ENCODE data around the gene GNAL. TPM values are rescaled to one million over a fixed set of nuclear protein-coding genes. Genes with fewer than 3 reads are reported as not detected.

GNAL gene
- total and polyA plus RNA-seq, 10 donors = 0.74 to 5.7 (median 3.0) TPM

DNA sequence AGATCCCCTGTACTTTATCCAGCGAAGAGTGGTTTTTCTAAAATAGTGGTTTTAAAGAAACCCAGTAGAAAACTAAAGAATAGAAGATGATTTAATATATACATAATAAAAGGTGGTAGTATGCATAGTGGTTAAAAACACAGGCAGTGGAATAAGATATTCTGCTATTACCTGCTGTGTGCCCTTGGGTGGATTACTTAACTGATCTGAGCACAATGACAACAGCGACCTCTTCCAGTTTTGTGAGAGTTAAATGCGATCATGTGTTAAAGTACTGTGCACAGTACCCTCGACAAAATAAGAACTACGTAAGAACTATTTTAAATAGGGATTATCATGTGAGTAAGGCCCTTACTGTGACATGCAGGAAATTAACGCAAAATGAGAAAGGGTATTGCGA, 132.1 kb downstream of the GNAL start:
- no peak for TF ChIP-seq POLR2A (IDR thresholded peaks at IDR 0.05)
- TF ChIP-seq, protein P1, sequence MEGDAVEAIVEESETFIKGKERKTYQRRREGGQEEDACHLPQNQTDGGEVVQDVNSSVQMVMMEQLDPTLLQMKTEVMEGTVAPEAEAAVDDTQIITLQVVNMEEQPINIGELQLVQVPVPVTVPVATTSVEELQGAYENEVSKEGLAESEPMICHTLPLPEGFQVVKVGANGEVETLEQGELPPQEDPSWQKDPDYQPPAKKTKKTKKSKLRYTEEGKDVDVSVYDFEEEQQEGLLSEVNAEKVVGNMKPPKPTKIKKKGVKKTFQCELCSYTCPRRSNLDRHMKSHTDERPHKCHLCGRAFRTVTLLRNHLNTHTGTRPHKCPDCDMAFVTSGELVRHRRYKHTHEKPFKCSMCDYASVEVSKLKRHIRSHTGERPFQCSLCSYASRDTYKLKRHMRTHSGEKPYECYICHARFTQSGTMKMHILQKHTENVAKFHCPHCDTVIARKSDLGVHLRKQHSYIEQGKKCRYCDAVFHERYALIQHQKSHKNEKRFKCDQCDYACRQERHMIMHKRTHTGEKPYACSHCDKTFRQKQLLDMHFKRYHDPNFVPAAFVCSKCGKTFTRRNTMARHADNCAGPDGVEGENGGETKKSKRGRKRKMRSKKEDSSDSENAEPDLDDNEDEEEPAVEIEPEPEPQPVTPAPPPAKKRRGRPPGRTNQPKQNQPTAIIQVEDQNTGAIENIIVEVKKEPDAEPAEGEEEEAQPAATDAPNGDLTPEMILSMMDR (IDR thresholded peaks at IDR 0.05 in 8 of 11, conservative IDR thresholded peaks at IDR 0.05 in 3 of 11) = no peak
- no peak for TF ChIP-seq POLR2AphosphoS5 (IDR thresholded peaks at IDR 0.05)
- Histone ChIP-seq H3K27me3 (replicated peaks in 1 of 7) (no peaks in the 10 kb centered on the region), H3K9me3 (peaks cover 0 to 9% (median 2%) of the 10 kb centered on the region in 8 donors), H3K4me3 (no peak overlapping the region), H3K4me1 (no peaks in the 10 kb centered on the region), H3K27ac (no peak overlapping the region), H3K36me3 (no peaks in the 10 kb centered on the region)
- no peak for DNase-seq
- intact Hi-C loops (cut with DNase I; ENCODE audit: low total_unique reads) = no loop called here
- 89 to 94% (median 90%) methylated on average over 7 of the region's 7 CpGs for WGBS, 5 donors

DNA sequence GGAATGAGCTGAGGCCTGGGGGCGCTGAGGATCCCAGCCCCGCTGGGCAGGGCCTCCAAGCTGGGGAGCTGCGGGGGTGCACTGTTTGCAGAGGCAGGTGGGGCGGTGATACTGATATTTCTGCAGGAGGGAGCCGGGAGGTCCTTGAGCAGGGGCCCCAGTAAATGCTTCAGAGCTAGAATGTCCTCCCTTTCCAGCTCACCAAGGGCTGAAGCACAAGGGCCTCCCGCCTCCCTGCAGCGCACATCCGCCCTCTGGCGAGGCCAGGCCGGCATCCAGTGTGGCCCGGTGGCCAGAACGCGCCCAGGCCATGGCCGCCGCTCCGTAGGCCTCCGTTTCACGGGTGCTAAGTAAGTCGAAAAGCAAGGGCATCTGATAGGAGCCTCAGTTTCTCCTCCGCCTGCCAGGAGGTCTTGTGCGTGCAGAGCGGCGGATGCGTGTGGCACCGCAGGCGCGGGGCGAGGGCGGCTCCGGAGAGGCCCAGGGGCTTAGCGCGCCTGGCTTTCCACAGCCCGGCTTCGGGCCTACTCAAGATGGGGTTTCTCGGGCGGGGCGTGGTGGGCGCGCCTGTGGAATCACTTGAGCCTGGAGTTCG, 132.7 kb downstream of the GNAL start:
- peaks cover 0 to 9% (median 2%) of the 10 kb centered on the region in 8 donors for H3K9me3 ChIP-seq
- no peaks in the 10 kb centered on the region for H3K36me3 ChIP-seq
- WGBS, 5 donors = 93 to 96% (median 95%) methylated on average over 35 to 40 of the region's 40 CpGs
- H3K27me3 ChIP-seq (replicated peaks in 1 of 7) = no peaks in the 10 kb centered on the region
- no peak overlapping the region for H3K27ac ChIP-seq
- DNase-seq = no peak
- no peaks in the 10 kb centered on the region for H3K4me1 ChIP-seq
- intact Hi-C loops (cut with DNase I; ENCODE audit: low total_unique reads) = no loop called here
- H3K4me3 ChIP-seq = no peak overlapping the region
- TF ChIP-seq, protein P1 (IDR thresholded peaks at IDR 0.05 in 8 of 11, conservative IDR thresholded peaks at IDR 0.05 in 3 of 11) = no peak
- TF ChIP-seq POLR2A (IDR thresholded peaks at IDR 0.05) (no peak), POLR2AphosphoS5 (IDR thresholded peaks at IDR 0.05) (no peak)

DNA sequence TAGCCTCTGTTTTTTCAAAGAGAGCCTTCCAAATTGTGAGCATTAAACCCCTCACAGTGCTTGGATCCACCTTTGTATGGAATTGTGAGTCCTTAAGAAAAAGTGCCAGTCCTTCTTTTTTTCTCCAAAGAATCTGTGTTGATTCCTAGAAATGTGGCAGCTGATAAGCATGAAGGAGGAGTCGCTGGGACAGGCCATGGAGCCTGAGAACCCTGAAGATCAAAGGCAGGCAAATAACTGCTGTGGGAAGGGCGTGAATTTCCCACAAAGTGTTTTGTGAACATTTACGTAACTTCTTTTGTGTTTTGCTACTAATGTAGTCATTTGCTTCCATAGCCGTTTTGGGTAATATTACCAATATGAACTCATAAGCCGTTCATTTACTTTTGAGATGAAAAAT, 134.5 kb downstream of the GNAL start:
- DNase-seq = no peak
- Histone ChIP-seq H3K4me1 (no peaks in the 10 kb centered on the region), H3K27ac (no peak overlapping the region), H3K9me3 (peaks cover 0 to 9% (median 2%) of the 10 kb centered on the region in 8 donors), H3K36me3 (no peaks in the 10 kb centered on the region), H3K27me3 (replicated peaks in 1 of 7) (no peaks in the 10 kb centered on the region), H3K4me3 (no peak overlapping the region)
- WGBS, 5 donors = 65 to 87% (median 72%) methylated on average over 5 of the region's 5 CpGs
- intact Hi-C loops (cut with DNase I; ENCODE audit: low total_unique reads) = no loop called here
- TF ChIP-seq, protein P1 (IDR thresholded peaks at IDR 0.05 in 8 of 11, conservative IDR thresholded peaks at IDR 0.05 in 3 of 11) = no peak
- TF ChIP-seq POLR2AphosphoS5 (IDR thresholded peaks at IDR 0.05) (no peak), POLR2A (IDR thresholded peaks at IDR 0.05) (no peak)

DNA sequence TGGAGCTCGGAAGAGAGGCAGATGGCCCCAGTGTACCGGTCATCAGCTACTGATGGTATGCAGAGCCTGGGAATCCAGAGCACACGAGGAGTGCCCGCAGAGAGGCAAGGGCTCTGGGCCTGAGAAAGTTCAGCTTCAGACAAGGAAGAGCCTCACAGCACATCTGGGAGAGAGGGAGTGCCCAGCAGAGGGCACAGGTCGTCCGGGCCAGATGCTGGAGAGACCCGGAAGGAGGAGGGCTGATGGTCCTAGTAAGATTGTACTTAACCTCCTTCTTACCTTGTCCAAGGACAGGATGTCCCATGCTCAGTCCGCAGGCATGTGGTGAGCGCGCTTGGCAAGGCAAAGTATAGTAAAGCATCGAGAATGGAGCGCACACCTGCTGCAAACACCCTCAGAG, 137.8 kb downstream of the GNAL start:
- no peaks in the 10 kb centered on the region for H3K36me3 ChIP-seq
- TF ChIP-seq, protein P1 (IDR thresholded peaks at IDR 0.05 in 8 of 11, conservative IDR thresholded peaks at IDR 0.05 in 3 of 11) = no peak
- TF ChIP-seq POLR2A (IDR thresholded peaks at IDR 0.05) (no peak), POLR2AphosphoS5 (IDR thresholded peaks at IDR 0.05) (no peak)
- no peak overlapping the region for H3K27ac ChIP-seq
- H3K4me3 ChIP-seq = no peak overlapping the region
- no peaks in the 10 kb centered on the region for H3K9me3 ChIP-seq
- no peaks in the 10 kb centered on the region for H3K27me3 ChIP-seq (replicated peaks in 1 of 7)
- no peak for DNase-seq
- 88 to 92% (median 90%) methylated on average over 12 of the region's 12 CpGs for WGBS, 5 donors
- no peaks in the 10 kb centered on the region for H3K4me1 ChIP-seq
- intact Hi-C loops (cut with DNase I; ENCODE audit: low total_unique reads) = no loop called here

All from spleen (tissue), 11 donors.